IMR-90 (cell line): ENCODE results near the gene KRTAP10-9. TPM values are rescaled to one million over a fixed set of nuclear protein-coding genes. Genes with fewer than 3 reads are reported as not detected.
"Not testable (repeated sequence)": the region's sequence is repeated elsewhere in the genome, so short reads cannot be mapped to it uniquely, and the experiment has no call there.

ENCODE experiments used
- ATAC-seq: fragments of 200-7000 bp; cut with Tn5 transposase; 2 replicates; pipeline ENCODE4 v1.9.1; 2020; ENCODE audit warnings: low read depth, mild to moderate bottlenecking, moderate library complexity
- BruUV-seq: library from RNA; stranded (reverse); fragments of 400-500 nt; replicated peaks from 2 replicates; lab custom pipeline; 2021; lab: Mats Ljungman, UMichigan
- CTCF ChIA-PET: fragments of 300-600 bp; formaldehyde crosslinking; extraction: SDS; loops from one replicate; lab custom pipeline; 2021; ENCODE audit warnings: antibody characterized with exemption; lab: Yijun Ruan, JAX
- POLR2A ChIA-PET: fragments of 300-600 bp; sonication (Branson Sonifier 250); formaldehyde crosslinking; loops from one replicate; lab custom pipeline; 2022; ENCODE audit warnings: antibody characterized with exemption; ENCODE audit not compliant: unreplicated experiment; lab: Charles Lee
- DNase-seq: peaks from one replicate; pipeline ENCODE4 v3.0.0; 2013
- H2AFZ ChIP-seq: replicated peaks from 2 replicates; pipeline ENCODE3; 2013; ENCODE audit warnings: low read length, mild to moderate bottlenecking; ENCODE audit not compliant: poor library complexity
- H2AK5ac ChIP-seq: 2 replicates; pipeline ENCODE4 v1.6.1; 2013; ENCODE audit warnings: low read depth, low read length, inconsistent platforms
- H2AK9ac ChIP-seq: replicated peaks from 2 replicates; pipeline ENCODE3; 2013; ENCODE audit warnings: mild to moderate bottlenecking, low read depth, low read length, moderate library complexity; ENCODE audit not compliant: poor library complexity
- H2BK120ac ChIP-seq: 2 replicates; pipeline ENCODE4 v1.6.1; 2013; ENCODE audit warnings: low read depth, low read length, inconsistent platforms
- H2BK15ac ChIP-seq: 3 replicates; pipeline ENCODE4 v1.6.1; 2013; ENCODE audit warnings: low read depth, low read length, inconsistent platforms
- H2BK20ac ChIP-seq: 2 replicates; pipeline ENCODE4 v1.6.1; 2013; ENCODE audit warnings: low read depth, mild to moderate bottlenecking, inconsistent platforms, low read length, moderate library complexity
- H2BK5ac ChIP-seq: 2 replicates; pipeline ENCODE4 v1.6.1; 2013; ENCODE audit warnings: mild to moderate bottlenecking, low read depth, low read length, inconsistent platforms; ENCODE audit not compliant: poor library complexity, severe bottlenecking
- H3K14ac ChIP-seq: replicated peaks from 2 replicates; pipeline ENCODE4 v1.6.1; 2013; ENCODE audit warnings: low read depth, low read length, inconsistent platforms
- H3K18ac ChIP-seq: 2 replicates; pipeline ENCODE4 v1.6.1; 2013; ENCODE audit warnings: low read depth, low read length, control low read depth
- H3K23ac ChIP-seq: 2 replicates; pipeline ENCODE4 v1.6.1; 2013; ENCODE audit warnings: low read depth, low read length, inconsistent platforms
- H3K27ac ChIP-seq: 2 replicates; pipeline ENCODE4 v1.5.1; 2013; ENCODE audit warnings: mild to moderate bottlenecking, control low read depth, low read length; ENCODE audit not compliant: insufficient read depth
- H3K27me3 ChIP-seq: 2 replicates; pipeline ENCODE4 v1.6.1; 2013; ENCODE audit warnings: low read length; ENCODE audit not compliant: control insufficient read depth, insufficient read depth
- H3K36me3 ChIP-seq: 2 replicates; pipeline ENCODE4 v1.6.1; 2013; ENCODE audit warnings: low read length, mixed read lengths; ENCODE audit not compliant: control insufficient read depth, insufficient read depth
- H3K4ac ChIP-seq: 2 replicates; pipeline ENCODE4 v1.6.1; 2013; ENCODE audit warnings: low read depth, low read length, inconsistent platforms
- H3K4me1 ChIP-seq: 2 replicates; pipeline ENCODE4 v1.6.1; 2013; ENCODE audit warnings: low read length, mixed read lengths; ENCODE audit not compliant: control insufficient read depth, insufficient read depth
- H3K4me2 ChIP-seq: 2 replicates; pipeline ENCODE4 v1.6.1; 2013; ENCODE audit warnings: low read depth, mild to moderate bottlenecking, control low read depth, low read length, moderate library complexity
- H3K4me3 ChIP-seq: 2 replicates; pipeline ENCODE4 v1.5.1; 2013; ENCODE audit warnings: low read depth, mild to moderate bottlenecking, control low read depth, low read length, moderate library complexity; ENCODE audit not compliant: insufficient read depth
- H3K56ac ChIP-seq: 2 replicates; pipeline ENCODE4 v1.6.1; 2013; ENCODE audit warnings: low read length, inconsistent platforms; ENCODE audit not compliant: insufficient read depth; ENCODE audit errors: extremely low read depth
- H3K79me1 ChIP-seq, 2 experiments: 2 replicates each; pipeline ENCODE4 v1.6.1; 2013; ENCODE audit warnings: low read length in 2 of 2, inconsistent platforms in 1 of 2, low read depth in 1 of 2
- H3K9ac ChIP-seq: 2 replicates; pipeline ENCODE4 v1.6.1; 2013; ENCODE audit warnings: low read depth, low read length, control low read depth
- H3K9me1 ChIP-seq: 2 replicates; pipeline ENCODE4 v1.6.1; 2013; ENCODE audit warnings: low read length, inconsistent platforms; ENCODE audit not compliant: insufficient read depth
- H3K9me3 ChIP-seq: 2 replicates; pipeline ENCODE4 v1.6.1; 2013; ENCODE audit warnings: low read length; ENCODE audit not compliant: control insufficient read depth, insufficient read depth
- H4K20me1 ChIP-seq: 2 replicates; pipeline ENCODE4 v1.6.1; 2013; ENCODE audit warnings: low read length, inconsistent platforms; ENCODE audit not compliant: insufficient read depth
- H4K5ac ChIP-seq: 2 replicates; pipeline ENCODE4 v1.6.1; 2013; ENCODE audit warnings: mild to moderate bottlenecking, low read depth, low read length, control low read depth
- H4K8ac ChIP-seq, 2 experiments: 2 replicates each; pipeline ENCODE4 v1.6.1; 2013; ENCODE audit warnings: low read depth in 2 of 2, low read length in 2 of 2, control low read depth in 1 of 2, inconsistent platforms in 1 of 2
- H4K91ac ChIP-seq: 2 replicates; pipeline ENCODE4 v1.6.1; 2013; ENCODE audit warnings: low read depth, low read length, inconsistent platforms; ENCODE audit not compliant: insufficient read depth
- WGBS, 2 experiments: methylation state at CpG; one replicate each; pipeline versions ENCODE4 v1.1.5 to v1.1.7; 2013; ENCODE audit warnings: missing lambda C conversion rate in 2 of 2; ENCODE audit not compliant: insufficient read length in 1 of 2; ENCODE audit errors: extremely low coverage in 2 of 2; 5-methylcytosine and 5-hydroxymethylcytosine counted together
- dilution Hi-C: fragments of 300-500 bp; cut with HindIII; formaldehyde crosslinking; loops from one replicate; pipeline ENCODE4 v1.14.3; 2018; ENCODE audit warnings: low sequenced_read_pairs; ENCODE audit not compliant: unreplicated experiment
- in situ Hi-C: fragments of 300-500 bp; cut with MboI; formaldehyde crosslinking; loops from 3 replicates; pipeline ENCODE4 v1.14.3; 2019; ENCODE audit warnings: low sequenced_read_pairs, inconsistent platforms, mixed read lengths
- intact Hi-C: fragments of 100-400 bp; cut with micrococcal nuclease; formaldehyde crosslinking; loops from 2 replicates; pipeline ENCODE4 v1.10.0; 2022
- polyA plus RNA-seq, 3 experiments: library from polyadenylated mRNA; depleted of rRNA; stranded (reverse); fragments of >200 nt; gene quantifications; 2 replicates each; pipeline ENCODE4 v1.2.3, GENCODE V29; 2012; ENCODE audit warnings: low replicate concordance in 1 of 3
- total RNA-seq: library from RNA; depleted of rRNA; stranded (reverse); fragments of >200 nt; gene quantifications from 2 replicates; pipeline ENCODE4 v1.2.3, GENCODE V29; 2012

KRTAP10-9 gene
- total and polyA plus RNA-seq, 2 of the 4 experiments (the other 2 are of a cell fraction), result not detected

DNA sequence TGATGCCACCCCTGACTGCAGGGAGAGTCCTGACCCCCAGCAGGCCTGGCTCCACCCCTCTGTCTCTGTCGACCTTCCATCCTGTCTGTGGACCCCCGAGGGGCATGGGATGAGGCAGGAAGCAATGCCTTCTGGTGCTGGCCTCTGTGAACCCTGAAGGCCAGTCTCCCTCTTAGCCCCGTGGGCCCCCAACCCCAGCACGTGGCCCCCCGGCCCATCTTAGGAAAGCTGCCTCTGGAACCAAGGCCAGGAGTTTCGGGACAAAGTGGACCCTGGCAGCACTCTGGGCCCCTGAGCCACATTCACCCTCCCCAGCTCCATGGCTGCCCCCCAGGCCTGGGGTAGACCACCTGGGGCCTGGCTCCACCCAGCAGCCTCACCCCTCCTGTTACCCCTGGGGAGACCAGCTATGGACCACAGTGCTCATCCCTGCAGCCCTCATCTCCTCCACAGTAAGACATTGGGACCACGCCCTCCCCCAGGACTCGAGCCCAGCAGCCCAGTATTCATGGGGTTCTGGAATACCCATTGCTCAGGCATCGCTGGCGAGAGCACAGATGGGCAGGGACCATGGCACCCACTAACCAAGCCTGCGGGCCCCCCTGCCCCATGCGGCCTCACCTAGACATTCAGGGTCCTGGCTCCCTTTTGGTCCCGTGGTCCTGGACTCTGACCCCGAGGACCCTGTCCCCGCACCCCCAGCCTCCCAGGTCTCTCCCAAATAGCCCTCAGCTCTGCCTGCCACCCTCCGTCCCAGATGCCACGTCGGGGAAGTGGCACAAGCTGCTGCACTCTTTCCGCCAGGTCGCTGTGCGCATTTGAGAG, 11.8 kb downstream of the KRTAP10-9 start:
- H3K4me2 ChIP-seq, H2BK120ac ChIP-seq, H3K9me1 ChIP-seq, H3K56ac ChIP-seq, H4K8ac ChIP-seq, H3K4me3 ChIP-seq, dilution Hi-C loops, H3K9ac ChIP-seq, DNase-seq, H4K20me1 ChIP-seq, H2BK5ac ChIP-seq, H2AK9ac ChIP-seq, H3K23ac ChIP-seq, H2AFZ ChIP-seq, in situ Hi-C loops, H3K18ac ChIP-seq, POLR2A ChIA-PET, H3K14ac ChIP-seq, H2AK5ac ChIP-seq, H3K4me1 ChIP-seq, ATAC-seq, intact Hi-C loops, H4K91ac ChIP-seq, H2BK20ac ChIP-seq, H3K27me3 ChIP-seq, BruUV-seq, H2BK15ac ChIP-seq, H3K79me1 ChIP-seq, H4K5ac ChIP-seq, H3K36me3 ChIP-seq, CTCF ChIA-PET, H3K4ac ChIP-seq, H3K9me3 ChIP-seq, H3K27ac ChIP-seq: not testable (repeated sequence)
- WGBS, 2 experiments, result 82% methylated on average over 9 of the region's 21 CpGs; no CpG with 5 or more reads in 1 of the 2 experiments
